Lung microvascular endothelial cell (primary cell): ENCODE measurements around the gene TBCK. TPM values are rescaled to one million over a fixed set of nuclear protein-coding genes. Genes with fewer than 3 reads are reported as not detected.
"Not testable (repeated sequence)": the region's sequence is repeated elsewhere in the genome, so short reads cannot be mapped to it uniquely, and the experiment has no call there.

Experiments used
- DNase-seq, 2 donors: peaks; one replicate each; pipeline versions ENCODE4 v3.0.0 to v3.0.0-alpha.2; 2010; ENCODE audit warnings: low read depth in 2 of 2
- total RNA-seq: library from RNA; depleted of rRNA; stranded (reverse); fragments of >200 nt; gene quantifications from 2 replicates; pipeline ENCODE4 v1.2.1, GENCODE V29; 2014

TBCK gene
- total RNA-seq, 1 donor from 2014 or later, result 25.4 TPM

DNA sequence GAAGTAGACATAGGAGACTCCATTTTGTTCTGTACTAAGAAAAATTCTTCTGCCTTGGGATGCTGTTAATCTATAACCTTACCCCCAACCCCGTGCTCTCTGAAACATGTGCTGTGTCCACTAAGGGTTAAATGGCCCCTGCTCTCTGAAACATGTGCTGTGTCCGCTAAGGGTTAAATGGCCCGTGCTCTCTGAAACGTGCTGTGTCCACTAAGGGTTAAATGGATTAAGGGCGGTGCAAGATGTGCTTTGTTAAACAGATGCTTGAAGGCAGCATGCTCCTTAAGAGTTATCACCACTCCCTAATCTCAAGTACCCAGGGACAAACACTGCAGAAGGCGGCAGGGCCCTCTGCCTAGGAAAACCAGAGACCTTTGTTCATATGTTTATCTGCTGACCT lies 5.8 kb upstream of the TBCK start:
- DNase-seq, result not testable (repeated sequence)

DNA sequence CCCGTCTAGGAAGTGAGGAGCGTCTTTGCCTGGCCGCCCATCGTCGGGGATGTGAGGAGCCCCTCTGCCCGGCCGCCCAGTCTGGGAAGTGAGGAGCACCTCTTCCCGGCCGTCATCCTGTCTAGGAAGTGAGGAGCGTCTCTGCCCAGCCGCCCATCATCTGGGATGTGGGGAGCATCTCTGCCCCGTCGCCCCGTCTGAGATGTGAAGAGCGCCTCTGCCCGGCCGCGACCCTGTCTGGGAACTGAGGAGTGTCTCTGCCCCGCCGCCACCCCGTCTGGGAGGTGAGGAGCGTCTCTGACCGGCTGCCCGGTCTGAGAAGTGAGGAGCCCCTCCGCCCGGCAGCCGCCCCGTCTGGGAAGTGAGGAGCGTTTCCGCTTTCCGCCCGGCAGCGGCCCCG lies 5.2 kb upstream of the TBCK start:
- DNase-seq, result not testable (repeated sequence)

DNA sequence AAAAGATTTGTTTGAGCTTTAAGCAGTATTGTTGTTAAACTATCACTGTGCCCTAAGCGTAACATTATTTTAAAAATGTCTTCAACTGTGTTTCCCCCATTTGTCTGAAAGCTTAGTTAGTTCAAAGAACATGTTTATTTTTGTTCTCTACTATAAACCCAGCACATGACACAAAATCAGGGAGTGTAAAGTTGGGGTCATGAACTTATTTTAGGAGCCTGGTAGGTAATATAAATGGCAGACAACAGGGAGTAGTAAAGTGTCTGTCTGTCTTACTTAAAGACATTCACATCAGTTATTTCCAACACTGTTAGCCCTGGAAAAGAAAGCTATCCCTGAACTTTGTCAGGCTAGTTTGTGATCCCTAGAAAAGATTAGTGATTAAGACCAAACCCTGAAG lies 4.2 kb upstream of the TBCK start:
- DNase-seq, result no peak

DNA sequence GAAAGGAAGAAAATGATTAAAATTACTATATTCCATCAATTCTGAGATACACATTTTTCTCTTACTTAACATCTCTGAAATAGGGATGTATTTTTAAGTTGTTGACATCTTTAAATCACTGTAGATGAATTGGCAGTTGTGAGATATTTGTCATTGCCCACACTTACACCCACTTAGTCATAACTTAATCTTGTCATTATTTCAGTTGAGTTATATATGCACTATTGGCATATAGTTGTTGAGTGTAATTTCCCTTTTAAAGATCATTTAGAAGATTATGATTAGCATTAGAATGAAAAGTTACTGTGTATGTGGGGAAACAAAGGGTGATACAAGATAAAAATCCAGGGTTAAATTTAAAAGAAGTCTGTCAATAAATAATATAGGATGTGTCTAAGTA lies 2.5 kb upstream of the TBCK start:
- DNase-seq, result no peak

DNA sequence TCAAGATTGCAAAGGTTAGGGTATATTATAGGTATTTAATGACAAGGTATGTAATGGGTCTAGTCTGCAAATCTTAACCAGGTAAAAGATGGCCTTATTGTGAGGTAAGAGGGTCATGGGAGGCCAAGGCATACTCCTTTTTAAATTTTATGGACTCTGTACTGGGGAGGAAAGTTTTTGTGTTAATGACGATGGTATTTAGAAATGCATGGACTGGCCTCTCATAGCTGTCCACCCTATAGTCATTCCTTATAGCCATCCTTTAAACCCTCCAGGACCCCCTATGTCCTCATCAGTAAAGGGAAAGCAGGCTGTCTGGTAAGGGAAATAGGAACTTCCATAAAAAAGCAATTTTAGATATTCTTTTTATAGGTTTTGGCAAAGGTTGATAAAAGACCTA lies 1.8 kb upstream of the TBCK start:
- no peak for DNase-seq

DNA sequence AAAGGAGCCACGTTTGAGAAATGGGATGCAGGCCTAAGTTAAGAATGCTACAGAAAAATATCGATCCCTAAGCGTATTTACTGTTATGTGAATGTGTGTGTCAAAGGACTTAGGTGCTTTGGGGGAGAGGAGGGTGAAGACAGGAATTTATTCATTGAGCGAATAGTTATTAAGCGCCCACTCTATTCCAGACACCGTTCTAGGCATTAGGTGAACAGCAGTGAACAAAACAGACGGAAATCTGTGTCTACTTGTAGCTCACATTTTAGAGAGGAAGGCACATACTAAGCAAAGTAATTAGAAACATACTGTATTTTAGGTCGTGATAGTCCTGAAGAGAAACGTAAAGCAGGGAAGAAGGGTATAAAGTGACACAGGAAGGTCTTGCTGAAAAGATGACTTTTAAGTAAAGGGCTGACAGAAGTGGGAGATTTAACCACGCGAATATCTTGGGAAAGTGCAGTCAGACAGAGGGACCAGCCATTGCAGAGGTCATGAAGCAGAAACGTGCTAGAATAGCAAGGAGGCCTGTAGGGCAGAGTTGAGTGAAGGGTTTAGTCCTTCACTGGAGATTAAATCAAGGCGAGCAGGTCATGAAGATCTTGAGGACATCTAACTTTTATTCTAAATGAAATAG lies 882 bp upstream of the TBCK start:
- peak in 1 of 2 donors; percentile 19 for DNase-seq

DNA sequence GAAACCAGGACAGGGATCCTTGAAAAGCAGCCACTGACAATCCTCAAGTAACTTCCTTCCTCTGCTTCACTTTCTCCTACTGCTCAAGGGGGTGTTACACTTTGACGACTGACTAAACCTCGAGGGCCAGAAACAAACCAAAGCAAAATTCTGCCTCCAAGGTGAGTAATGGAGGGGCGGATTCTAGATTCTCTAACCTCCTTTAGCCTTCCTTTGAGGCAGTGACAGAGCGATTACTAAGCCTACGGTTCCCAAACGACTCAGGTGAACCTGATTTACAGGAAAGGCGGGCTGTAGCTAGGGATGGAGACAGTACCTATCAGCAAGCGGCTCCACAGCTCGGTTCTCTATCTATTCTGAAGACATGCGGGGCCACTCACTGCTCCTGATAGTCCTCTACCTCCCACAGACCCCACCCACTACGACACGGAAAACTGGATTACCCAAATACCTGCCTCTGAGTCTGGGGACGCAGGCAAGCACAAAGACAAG lies 487 bp downstream of the TBCK start:
- DNase-seq, result peak in 1 of 2 donors; percentile 58

DNA sequence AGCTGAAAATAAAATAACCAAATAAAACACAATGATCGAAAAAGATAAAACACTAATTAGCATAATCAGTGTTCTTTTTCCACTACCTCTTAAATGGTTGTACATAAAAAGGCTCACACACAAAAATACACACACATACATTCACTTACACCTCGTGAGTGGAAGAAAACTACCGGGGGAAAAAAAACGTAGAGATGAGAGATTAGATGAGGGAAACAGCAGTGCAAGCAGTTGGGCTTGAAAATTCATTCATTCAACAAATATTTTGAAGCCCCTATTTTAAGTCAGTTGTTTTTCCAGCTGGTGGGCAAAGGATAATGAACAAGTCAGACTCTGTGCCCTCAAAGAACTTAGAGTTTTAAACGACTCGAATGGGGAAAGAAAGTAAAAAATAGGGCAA lies 1.0 kb downstream of the TBCK start:
- DNase-seq, result no peak

DNA sequence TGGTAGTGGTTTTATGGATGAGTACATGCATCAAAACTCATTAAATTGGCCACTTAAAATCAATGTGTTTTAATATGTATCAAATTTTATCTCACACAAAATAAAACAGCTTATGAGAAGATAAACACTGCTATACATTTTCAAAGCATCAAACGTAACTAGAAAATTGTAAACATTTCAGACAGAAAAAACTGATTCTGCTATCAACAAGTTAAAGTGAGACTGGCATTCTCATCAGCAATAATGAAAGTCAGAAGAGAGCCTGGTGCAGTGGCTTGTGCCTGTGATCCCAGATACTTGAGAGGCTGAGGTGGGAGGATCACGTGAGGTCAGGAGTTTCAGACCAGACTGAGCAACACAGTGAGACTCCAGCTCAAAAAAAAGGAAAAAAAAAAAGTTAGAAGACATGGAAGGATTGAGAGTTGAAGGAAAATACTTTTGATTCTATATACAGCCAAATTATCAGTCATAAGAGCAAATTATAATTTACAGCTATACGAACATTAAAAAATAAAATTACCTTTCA lies 2.9 kb downstream of the TBCK start:
- no peak for DNase-seq

DNA sequence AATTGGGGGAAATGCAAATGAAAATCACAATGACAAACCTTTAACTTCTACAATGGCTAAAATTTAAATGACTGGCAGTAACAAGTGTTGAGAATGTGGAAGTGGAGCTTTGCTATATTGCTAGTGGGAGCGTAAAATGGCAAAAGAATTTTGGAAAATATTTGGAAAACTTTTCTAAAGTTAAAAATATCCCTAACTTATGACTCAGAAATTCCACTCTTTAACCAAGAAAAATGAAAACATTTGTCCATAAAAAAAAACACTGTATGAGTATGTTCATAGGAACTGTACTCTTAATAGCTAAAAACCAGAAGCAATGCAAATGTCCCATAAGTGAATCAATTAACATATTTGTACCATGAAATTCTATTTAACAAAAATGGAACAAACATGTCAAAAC lies 3.6 kb downstream of the TBCK start:
- no peak for DNase-seq

DNA sequence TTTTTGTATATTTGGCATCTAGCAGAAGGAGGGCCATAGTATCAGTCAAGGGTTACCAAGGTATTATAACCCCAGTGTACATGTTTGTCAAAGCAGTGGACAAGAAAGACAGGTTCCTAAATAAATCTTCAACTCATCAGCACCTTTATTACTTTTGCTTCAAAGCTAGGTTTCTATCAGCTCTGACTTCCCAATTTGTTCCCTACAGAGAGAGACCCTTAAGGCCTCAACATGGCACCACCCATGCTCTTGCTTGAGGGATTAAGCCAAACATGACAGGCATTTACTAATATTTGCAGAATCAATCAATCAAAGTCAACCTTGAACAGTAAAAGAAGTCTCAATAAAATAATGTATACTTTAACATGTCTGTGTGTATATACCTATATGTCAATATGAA lies 9.4 kb downstream of the TBCK start:
- DNase-seq, result no peak

DNA sequence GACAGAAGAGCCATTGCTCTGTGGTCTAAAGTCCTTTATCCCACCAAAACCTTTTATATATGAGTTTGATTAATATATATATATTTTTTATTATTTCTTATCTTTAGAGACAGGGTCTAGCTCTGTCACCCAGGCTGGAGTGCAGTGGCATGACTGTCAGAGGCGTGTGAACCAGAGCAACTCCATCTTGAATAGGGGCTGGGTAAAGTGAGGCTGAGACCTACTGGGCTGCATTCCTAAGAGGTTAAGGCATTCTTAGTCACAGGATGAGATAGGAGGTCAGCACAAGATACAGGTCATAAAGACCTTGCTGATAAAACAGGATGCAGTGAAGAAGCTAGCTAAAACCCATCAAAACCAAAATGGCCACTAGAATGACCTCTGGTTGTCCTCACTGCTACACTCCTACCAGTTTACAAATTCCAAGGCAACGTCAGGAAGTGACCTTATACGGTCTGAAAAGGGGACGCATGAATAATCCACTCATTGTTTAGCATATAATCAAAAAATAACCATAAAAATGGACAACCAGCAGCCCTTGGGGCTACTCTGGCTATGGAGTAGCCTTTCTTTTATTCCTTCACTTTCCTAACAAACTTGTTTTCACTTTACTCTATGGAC lies 10.5 kb downstream of the TBCK start:
- DNase-seq, result no peak

DNA sequence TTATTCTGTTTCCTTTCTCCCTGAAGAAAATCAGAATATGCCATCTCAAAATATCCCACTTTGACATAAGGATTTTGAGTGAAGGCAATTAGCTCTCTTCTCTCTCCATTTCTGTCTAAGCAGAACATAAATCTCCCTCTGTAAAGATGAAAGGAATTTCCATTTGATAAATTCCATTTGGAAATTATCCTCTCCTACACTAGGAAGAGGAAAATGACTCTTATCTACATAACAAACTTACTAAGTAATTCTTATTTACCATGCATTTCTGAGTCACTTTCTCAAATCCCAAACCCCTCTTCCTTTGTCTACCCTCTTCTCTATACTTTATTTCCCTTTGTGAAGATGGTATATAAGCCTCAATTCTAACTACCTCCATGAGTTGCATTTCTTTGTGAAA lies 11.4 kb downstream of the TBCK start:
- no peak for DNase-seq

DNA sequence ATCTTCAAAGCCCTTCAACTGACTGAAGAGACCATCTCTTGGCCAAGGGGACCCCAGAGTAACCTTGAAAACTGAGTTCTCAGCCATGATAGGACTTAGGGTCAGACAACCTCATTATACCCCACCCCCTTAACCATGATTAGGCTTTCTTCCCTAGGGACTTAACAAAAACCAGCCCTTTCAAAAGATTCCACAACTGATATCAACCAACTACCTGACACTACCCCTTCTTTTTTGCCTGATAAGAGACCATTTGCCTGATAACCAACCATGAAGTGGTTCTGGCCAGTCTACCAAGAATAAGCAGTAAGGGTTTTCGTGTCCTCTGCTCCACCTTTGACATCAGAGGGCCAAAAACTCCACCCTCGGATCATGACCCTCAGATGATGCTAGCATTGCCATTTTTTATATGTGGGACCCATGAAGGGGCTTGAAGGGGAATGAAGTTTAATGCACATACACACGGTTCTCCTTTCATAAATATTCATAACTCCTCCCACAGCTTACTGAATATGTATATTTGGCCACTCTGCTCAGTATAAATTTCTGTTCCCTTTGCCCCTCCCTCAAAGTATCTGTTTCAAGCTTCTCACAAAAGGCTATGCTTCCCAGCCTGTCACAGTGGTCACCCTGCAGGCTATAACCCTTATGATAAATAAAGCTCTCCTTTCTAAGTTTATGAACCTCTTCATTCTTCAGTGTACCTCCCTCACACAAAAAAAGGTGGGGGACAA lies 12.3 kb downstream of the TBCK start:
- no peak for DNase-seq

DNA sequence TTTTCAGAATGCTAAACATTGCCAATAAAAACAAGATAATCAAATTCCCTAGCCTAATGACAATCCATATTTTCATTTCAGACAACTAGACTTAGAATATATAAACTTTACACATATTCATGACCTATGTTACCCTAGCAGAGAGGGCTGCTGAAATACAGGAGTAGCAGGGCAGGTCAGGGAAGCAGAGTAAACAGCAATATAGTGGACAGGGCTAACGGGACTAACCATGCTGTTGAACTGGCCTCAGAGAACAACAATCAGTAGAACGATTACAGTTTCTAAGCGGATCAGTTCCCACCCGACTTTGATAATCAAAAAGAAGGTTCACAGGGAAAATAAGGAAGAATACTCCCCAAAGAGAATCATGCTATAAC lies 14.0 kb downstream of the TBCK start:
- DNase-seq, result no peak

DNA sequence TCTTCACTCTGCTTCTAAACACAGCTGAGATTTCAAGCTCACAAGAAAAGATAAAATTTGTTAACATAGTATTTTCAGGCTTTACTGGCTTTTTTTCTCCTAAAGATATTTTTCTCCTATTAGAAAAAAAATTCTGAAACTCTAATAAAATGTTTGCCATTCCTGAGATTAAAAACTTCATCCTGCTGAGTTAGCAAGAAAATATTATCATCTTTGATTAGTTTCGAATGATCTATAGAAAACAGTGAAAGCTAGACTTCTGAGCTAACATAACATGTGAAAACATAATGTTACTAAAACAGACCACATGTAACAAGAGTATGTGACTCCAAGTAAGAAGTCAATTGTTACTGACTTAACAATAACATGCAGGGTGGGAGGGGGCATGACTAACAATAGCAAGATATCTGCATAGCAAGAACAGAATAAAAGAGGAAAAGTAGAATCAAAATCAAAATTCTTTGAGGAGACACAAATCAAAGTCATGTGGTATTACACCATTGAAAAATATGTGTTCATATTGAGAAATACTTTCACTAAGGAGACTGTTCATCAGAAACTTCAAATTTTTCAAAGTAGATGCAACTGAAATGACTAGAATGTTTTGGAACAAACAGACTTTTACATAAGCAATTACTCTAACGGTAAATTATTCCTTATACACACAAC lies 14.5 kb downstream of the TBCK start:
- DNase-seq, result no peak

DNA sequence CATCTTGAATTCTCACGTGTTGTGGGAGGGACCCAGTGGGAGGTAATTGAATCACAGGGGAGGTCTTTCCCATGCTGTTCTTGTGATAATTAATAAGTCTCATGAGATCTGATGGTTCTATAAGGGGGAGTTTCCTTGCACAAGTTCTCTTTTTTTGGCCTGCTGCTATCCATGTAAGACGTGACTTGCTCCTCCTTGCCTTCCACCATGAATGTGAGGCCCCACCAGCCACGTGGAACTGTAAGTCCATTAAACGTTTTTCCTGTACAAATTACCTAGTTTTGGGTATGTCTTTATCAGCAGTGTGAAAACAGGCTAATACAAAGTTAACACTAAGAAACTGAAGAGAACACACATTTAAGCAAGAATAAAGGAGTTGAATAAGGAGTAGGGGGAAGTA lies 16.0 kb downstream of the TBCK start:
- no peak for DNase-seq

DNA sequence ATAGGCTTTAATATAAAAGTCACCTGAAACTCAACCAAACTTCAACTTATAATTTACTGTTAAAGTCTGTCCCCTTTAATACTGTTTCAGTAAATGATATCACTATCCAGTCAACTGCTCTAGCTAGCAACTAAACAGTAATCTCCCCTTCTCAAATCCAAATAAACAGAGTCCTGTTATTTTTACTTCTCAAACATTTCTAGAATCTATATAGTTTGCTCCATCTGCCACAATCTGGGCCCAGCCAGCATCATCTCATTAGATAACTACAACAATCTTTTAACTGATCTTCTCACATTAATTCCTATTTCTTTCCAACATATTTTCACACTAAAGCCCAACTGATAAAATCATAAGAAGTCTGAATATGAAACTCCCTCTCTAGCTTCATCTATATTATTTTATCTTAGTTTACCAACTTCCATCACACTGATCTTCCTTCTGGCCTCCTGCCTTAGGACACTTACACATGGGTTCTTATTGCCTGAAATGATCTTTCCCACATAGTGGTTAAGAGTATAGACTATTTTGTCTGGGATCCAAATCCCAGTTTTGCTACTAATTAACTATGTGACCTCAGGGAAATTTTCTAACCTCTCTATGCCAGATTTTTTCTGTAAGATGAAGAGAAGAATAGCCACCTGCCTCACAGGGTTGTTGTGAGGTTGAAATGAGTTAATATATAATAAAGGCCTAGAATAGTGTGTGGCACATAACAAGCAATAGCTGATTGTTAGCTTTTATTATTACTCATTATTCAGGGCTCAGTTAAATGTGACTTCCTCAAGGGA lies 18.6 kb downstream of the TBCK start:
- DNase-seq, result no peak

DNA sequence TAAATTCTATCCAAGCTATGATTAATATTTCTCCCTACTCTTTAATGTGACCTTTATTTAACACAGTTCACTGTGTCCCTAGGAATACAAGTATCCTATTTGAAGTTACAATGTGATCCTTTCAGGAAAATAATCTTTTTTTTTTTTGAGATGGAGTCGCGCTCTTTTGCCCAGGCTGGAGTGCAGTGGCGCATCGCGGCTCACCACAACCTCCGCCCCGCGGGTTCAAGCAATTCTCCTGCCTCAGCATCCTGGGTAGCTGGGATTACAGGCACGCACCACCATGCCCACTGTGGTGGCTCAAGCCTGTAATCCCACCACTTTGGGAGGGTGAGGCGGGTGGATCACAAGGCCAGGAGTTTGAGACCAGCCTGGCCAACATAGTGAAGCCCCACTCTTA lies 21.9 kb downstream of the TBCK start:
- DNase-seq, result no peak

DNA sequence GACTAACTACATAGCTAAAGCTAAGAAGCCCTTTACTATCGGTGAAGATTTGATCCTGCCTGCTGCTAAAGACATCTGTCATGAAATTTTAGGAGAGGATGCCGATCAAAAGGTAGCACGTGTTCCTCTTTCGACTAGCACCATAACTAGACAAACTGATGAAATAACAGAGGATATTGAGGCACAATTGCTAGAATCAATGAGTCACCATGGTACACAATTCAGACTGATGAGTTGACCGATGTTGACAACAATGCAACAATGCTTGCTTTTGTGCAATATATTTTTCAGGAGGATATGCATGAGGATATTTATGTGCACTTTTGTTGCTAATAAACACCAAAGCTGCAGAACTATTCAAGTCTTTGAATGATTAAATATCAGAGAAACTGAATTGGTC lies 24.3 kb downstream of the TBCK start:
- DNase-seq, result no peak

DNA sequence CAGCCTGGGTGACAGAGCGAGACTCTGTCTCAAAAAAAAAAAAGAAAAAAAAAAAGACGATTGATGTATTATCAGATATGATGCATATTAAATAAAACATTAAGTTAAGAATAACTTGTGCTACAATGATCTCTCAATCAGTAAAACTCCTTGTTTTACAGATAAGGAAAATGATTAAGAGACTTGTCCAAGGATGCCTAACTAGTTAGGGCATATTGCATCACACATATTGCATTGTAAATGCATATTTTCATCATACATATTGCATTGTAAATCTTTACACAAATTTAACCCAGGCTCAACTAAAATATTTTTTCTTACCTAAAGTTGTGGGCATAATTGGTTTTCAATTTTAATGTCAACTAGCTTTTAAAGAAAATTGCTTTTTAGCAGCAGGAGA lies 26.3 kb downstream of the TBCK start:
- DNase-seq, result no peak
